HepG2 (cell line): ENCODE measurements around the gene CHKB. TPM values are rescaled to one million over a fixed set of nuclear protein-coding genes. Genes with fewer than 3 reads are reported as not detected.
A peak's percentile ranks its signal among the peaks of the same experiment; 100 is the strongest.

Experiments used
- CEBPG ChIP-seq: IDR thresholded peaks from 2 replicates; pipeline ENCODE4 v1.6.1; 2016
- FOXA3 ChIP-seq: IDR thresholded peaks from 2 replicates; pipeline ENCODE4 v1.6.1; 2016; ENCODE audit warnings: missing genetic modification reagents, missing compliant biosample characterization
- HBP1 ChIP-seq: IDR thresholded peaks from 2 replicates; pipeline ENCODE4 v1.6.1; 2016; ENCODE audit warnings: low read depth, control low read depth
- HMGXB4 ChIP-seq, 2 experiments: sonication (generic) in 1 of 2; formaldehyde crosslinking in 1 of 2; IDR thresholded peaks; 2 replicates each; pipeline versions ENCODE4 v1.4.0 to v1.6.1; 2018 to 2020; ENCODE audit warnings: missing genetic modification reagents in 2 of 2, borderline replicate concordance in 1 of 2, low read depth in 1 of 2, mild to moderate bottlenecking in 1 of 2, missing biosample characterization in 1 of 2
- HNF1A ChIP-seq, 2 experiments: sonication (generic) in 1 of 2; formaldehyde crosslinking in 1 of 2; IDR thresholded peaks; 2 replicates each; pipeline versions ENCODE4 v1.4.0 to v1.6.1; 2016 to 2020; ENCODE audit warnings: borderline replicate concordance in 1 of 2, low read depth in 1 of 2, mild to moderate bottlenecking in 1 of 2, missing genetic modification reagents in 1 of 2
- HNF4A ChIP-seq: sonication (generic); formaldehyde crosslinking; IDR thresholded peaks from 2 replicates; pipeline ENCODE4 v1.4.0; 2020; ENCODE audit warnings: missing genetic modification reagents
- SMAD1 ChIP-seq: sonication (generic); formaldehyde crosslinking; IDR thresholded peaks from 2 replicates; pipeline ENCODE4 v1.4.0; 2020; ENCODE audit warnings: missing genetic modification reagents, low read depth, mild to moderate bottlenecking, borderline replicate concordance
- ZBTB1 ChIP-seq: sonication (generic); formaldehyde crosslinking; IDR thresholded peaks from 2 replicates; pipeline ENCODE4 v1.4.0; 2020; ENCODE audit warnings: missing genetic modification reagents, borderline replicate concordance
- ZNF3 ChIP-seq: IDR thresholded peaks from 2 replicates; pipeline ENCODE4 v1.7.0; 2017; ENCODE audit warnings: inconsistent platforms
- ZNF605 ChIP-seq: sonication (generic); formaldehyde crosslinking; IDR thresholded peaks from 2 replicates; pipeline ENCODE4 v1.8.0; 2022; ENCODE audit warnings: mild to moderate bottlenecking, missing genetic modification reagents
- polyA plus RNA-seq, 8 experiments: library from polyadenylated mRNA; depleted of rRNA in 3 of 8; stranded (reverse) in 7 of 8; unstranded in 1 of 8; fragments of >200 nt; fragmentation: Illumina TruSeq in 4 of 8; extraction: Trizol in 4 of 8; gene quantifications; 2 replicates each; pipeline versions ENCODE4 v1.2.1 to v1.2.3, GENCODE V29; 2011 to 2016; ENCODE audit warnings: low read depth in 4 of 8, missing spikeins in 1 of 8, mixed read lengths in 1 of 8; ENCODE audit not compliant: insufficient read depth in 1 of 8
- total RNA-seq, 5 experiments: library from RNA; depleted of rRNA; stranded (reverse); fragments of >200 nt; fragmentation: Illumina TruSeq; extraction: Trizol; gene quantifications; 2 replicates each; pipeline ENCODE4 v1.2.3, GENCODE V29; 2016; ENCODE audit warnings: low read depth in 1 of 5
- TF ChIP-seq, protein P1 (sequence below): IDR thresholded peaks from 2 replicates; pipeline ENCODE4 v1.6.1; 2012; ENCODE audit warnings: low read depth, low read length, improper control_type of control experiment
- TF ChIP-seq, protein P2 (sequence below): IDR thresholded peaks from 2 replicates; pipeline ENCODE4 v1.6.1; 2016; ENCODE audit warnings: missing biosample characterization, missing genetic modification reagents, low read depth
- TF ChIP-seq, protein P3 (sequence below): sonication (generic); formaldehyde crosslinking; IDR thresholded peaks from 2 replicates; pipeline ENCODE4; 2020; ENCODE audit warnings: missing genetic modification reagents, mild to moderate bottlenecking, borderline replicate concordance

CHKB gene
- total and polyA plus RNA-seq, 2 of the 13 experiments (the other 11 are each of a cell fraction or from before 2014, with no cell fraction given): 24.5 to 42.7 TPM

GRCh38 chr22:50599816-50600455, 17.3 kb upstream of the CHKB start (continued):
- TF ChIP-seq ZNF605 (peak; percentile 96), ZNF3 (CRISPR knock-in tag) (peak; percentile 94), SMAD1 (CRISPR knock-in tag) (no peak), HNF4A (peak; percentile 31), HBP1 (CRISPR knock-in tag) (peak; percentile 100), ZBTB1 (CRISPR knock-in tag) (peak; percentile 98), HNF1A (IDR thresholded peaks at IDR 0.05; ENCODE audit: low read depth) (no peak), HNF1A (CRISPR knock-in tag; IDR thresholded peaks at IDR 0.05; ENCODE audit: borderline replicate concordance) (peak; percentile 72), HMGXB4 (CRISPR knock-in tag; IDR thresholded peaks at IDR 0.05; ENCODE audit: borderline replicate concordance in 1 of 2, low read depth in 1 of 2) (peak; percentile 33 to 83; a peak in 2 of 4 replicates), CEBPG (CRISPR knock-in tag) (0 out of 2 replicates have a peak, but pooled peaks have one; percentile 18), FOXA3 (CRISPR knock-in tag) (peak; percentile 75)
- TF ChIP-seq, protein P1, sequence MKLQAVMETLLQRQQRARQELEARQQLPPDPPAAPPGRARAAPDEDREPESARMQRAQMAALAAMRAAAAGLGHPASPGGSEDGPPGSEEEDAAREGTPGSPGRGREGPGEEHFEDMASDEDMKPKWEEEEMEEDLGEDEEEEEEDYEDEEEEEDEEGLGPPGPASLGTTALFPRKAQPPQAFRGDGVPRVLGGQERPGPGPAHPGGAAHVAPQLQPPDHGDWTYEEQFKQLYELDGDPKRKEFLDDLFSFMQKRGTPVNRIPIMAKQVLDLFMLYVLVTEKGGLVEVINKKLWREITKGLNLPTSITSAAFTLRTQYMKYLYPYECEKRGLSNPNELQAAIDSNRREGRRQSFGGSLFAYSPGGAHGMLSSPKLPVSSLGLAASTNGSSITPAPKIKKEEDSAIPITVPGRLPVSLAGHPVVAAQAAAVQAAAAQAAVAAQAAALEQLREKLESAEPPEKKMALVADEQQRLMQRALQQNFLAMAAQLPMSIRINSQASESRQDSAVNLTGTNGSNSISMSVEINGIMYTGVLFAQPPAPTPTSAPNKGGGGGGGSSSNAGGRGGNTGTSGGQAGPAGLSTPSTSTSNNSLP: no peak
- TF ChIP-seq, protein P2, sequence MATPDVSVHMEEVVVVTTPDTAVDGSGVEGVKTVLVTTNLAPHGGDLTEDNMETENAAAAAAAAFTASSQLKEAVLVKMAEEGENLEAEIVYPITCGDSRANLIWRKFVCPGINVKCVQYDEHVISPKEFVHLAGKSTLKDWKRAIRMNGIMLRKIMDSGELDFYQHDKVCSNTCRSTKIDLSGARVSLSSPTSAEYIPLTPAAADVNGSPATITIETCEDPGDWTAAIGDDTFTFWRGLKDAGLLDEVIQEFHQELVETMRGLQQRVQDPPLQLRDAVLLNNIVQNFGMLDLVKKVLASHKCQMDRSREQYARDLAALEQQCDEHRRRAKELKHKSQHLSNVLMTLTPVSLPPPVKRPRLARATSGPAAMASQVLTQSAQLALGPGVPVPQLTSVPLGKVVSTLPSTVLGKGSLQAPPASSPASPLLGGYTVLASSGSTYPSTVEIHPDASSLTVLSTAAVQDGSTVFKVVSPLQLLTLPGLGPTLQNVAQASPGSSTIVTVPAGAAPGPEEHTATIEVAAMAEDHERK (CRISPR knock-in tag): no peak; the same call in 1 of the 2 replicates
- TF ChIP-seq, protein P3, sequence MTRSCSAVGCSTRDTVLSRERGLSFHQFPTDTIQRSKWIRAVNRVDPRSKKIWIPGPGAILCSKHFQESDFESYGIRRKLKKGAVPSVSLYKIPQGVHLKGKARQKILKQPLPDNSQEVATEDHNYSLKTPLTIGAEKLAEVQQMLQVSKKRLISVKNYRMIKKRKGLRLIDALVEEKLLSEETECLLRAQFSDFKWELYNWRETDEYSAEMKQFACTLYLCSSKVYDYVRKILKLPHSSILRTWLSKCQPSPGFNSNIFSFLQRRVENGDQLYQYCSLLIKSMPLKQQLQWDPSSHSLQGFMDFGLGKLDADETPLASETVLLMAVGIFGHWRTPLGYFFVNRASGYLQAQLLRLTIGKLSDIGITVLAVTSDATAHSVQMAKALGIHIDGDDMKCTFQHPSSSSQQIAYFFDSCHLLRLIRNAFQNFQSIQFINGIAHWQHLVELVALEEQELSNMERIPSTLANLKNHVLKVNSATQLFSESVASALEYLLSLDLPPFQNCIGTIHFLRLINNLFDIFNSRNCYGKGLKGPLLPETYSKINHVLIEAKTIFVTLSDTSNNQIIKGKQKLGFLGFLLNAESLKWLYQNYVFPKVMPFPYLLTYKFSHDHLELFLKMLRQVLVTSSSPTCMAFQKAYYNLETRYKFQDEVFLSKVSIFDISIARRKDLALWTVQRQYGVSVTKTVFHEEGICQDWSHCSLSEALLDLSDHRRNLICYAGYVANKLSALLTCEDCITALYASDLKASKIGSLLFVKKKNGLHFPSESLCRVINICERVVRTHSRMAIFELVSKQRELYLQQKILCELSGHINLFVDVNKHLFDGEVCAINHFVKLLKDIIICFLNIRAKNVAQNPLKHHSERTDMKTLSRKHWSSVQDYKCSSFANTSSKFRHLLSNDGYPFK (CRISPR knock-in tag): peak; percentile 78; the same call in 1 of the 2 replicates
